Loucy (cell line): Measurements from ENCODE around the gene SAMD5.
"Not testable (repeated sequence)": the region's sequence is repeated elsewhere in the genome, so short reads cannot be mapped to it uniquely, and the experiment has no call there.

Experiments
- H2AFZ ChIP-seq: fragments of 200-600 bp; sonication (generic); 2 replicates; pipeline ENCODE4 v1.6.0; 2016; ENCODE audit warnings: antibody characterized with exemption, mild to moderate bottlenecking, low read length, moderate library complexity
- H3F3A ChIP-seq: fragments of 200-600 bp; 2 replicates; pipeline ENCODE4 v1.6.0; 2016; ENCODE audit warnings: antibody characterized with exemption, low read depth, mild to moderate bottlenecking
- H3K27me3 ChIP-seq: fragments of 200-600 bp; sonication (generic); 2 replicates; pipeline ENCODE4 v1.6.1; 2014; ENCODE audit warnings: low read length, mild to moderate bottlenecking; ENCODE audit not compliant: insufficient read depth, poor library complexity, severe bottlenecking
- H3K36me3 ChIP-seq: fragments of 200-600 bp; sonication (generic); 2 replicates; pipeline ENCODE4 v1.6.1; 2016; ENCODE audit warnings: low read length; ENCODE audit not compliant: insufficient read depth
- H3K4me1 ChIP-seq: fragments of 200-600 bp; sonication (generic); 2 replicates; pipeline ENCODE4 v1.5.1; 2014; ENCODE audit warnings: low read length, mild to moderate bottlenecking; ENCODE audit not compliant: insufficient read depth, poor library complexity, severe bottlenecking
- H3K4me2 ChIP-seq: fragments of 200-600 bp; sonication (generic); 2 replicates; pipeline ENCODE4 v1.6.0; 2014; ENCODE audit warnings: antibody characterized with exemption, low read length, low read depth, mild to moderate bottlenecking; ENCODE audit not compliant: poor library complexity, severe bottlenecking
- H3K4me3 ChIP-seq: fragments of 200-600 bp; sonication (generic); 2 replicates; pipeline ENCODE4 v1.5.1; 2014; ENCODE audit warnings: low read length, mild to moderate bottlenecking, mixed read lengths; ENCODE audit not compliant: poor library complexity, severe bottlenecking
- H3K79me2 ChIP-seq: fragments of 200-600 bp; sonication (generic); 2 replicates; pipeline ENCODE4 v1.6.1; 2014; ENCODE audit warnings: low read length; ENCODE audit not compliant: insufficient read depth
- H3K9ac ChIP-seq: fragments of 200-600 bp; sonication (generic); 2 replicates; pipeline ENCODE4 v1.6.0; 2014; ENCODE audit warnings: mild to moderate bottlenecking, low read depth, low read length, moderate library complexity; ENCODE audit not compliant: poor library complexity, severe bottlenecking
- H3K9me2 ChIP-seq: fragments of 200-600 bp; sonication (generic); replicated peaks from 2 replicates; pipeline ENCODE4 v1.6.1; 2016; ENCODE audit warnings: low read depth, low read length, mixed read lengths
- H3K9me3 ChIP-seq: fragments of 200-600 bp; sonication (generic); 2 replicates; pipeline ENCODE4 v1.6.1; 2014; ENCODE audit warnings: mild to moderate bottlenecking, antibody characterized with exemption, low read length, low read depth; ENCODE audit not compliant: insufficient read depth
- H4K20me1 ChIP-seq: fragments of 200-600 bp; sonication (generic); 2 replicates; pipeline ENCODE4 v1.6.0; 2014; ENCODE audit warnings: antibody characterized with exemption, low read length, mild to moderate bottlenecking; ENCODE audit not compliant: insufficient read depth, poor library complexity, severe bottlenecking
- CTCF ChIP-seq: fragments of 200-600 bp; sonication (generic); conservative IDR thresholded peaks from 2 replicates; pipeline ENCODE4 v1.5.1; 2014; ENCODE audit warnings: mild to moderate bottlenecking, antibody characterized with exemption, low read length
- EZH2phosphoT487 ChIP-seq: fragments of 200-600 bp; IDR thresholded peaks from 2 replicates; pipeline ENCODE4 v1.6.1; 2018; ENCODE audit warnings: antibody characterized with exemption, mild to moderate bottlenecking, moderate library complexity, borderline replicate concordance

The SAMD5 gene

GRCh38 chr6:147534116-147534860 lies 25.8 kb downstream of the SAMD5 start:
- Histone ChIP-seq H3K4me2 (no peak overlapping the region), H3K9me2 (no peaks in the 10 kb centered on the region), H3K4me3 (no peak overlapping the region), H3K9ac (no peak overlapping the region), H3K9me3 (no peaks in the 10 kb centered on the region), H3K36me3 (no peaks in the 10 kb centered on the region), H2AFZ (no peak overlapping the region), H3K79me2 (no peaks in the 10 kb centered on the region), H3K27me3 (peaks cover 13% of the 10 kb centered on the region), H4K20me1 (no peaks in the 10 kb centered on the region), H3K4me1 (peaks cover 17% of the 10 kb centered on the region), H3F3A (no peaks in the 10 kb centered on the region)
- no peak for TF ChIP-seq EZH2phosphoT487

- no peaks in the 10 kb centered on the region for H4K20me1 ChIP-seq
- no peak for TF ChIP-seq CTCF
- no peak for TF ChIP-seq EZH2phosphoT487
- no peaks in the 10 kb centered on the region for H3K36me3 ChIP-seq
- no peaks in the 10 kb centered on the region for H3K79me2 ChIP-seq
- no peaks in the 10 kb centered on the region for H3K4me1 ChIP-seq
- H3K9ac ChIP-seq = no peak overlapping the region
- H3K9me3 ChIP-seq = no peaks in the 10 kb centered on the region
- no peaks in the 10 kb centered on the region for H3F3A ChIP-seq
- no peaks in the 10 kb centered on the region for H3K9me2 ChIP-seq
- H3K27me3 ChIP-seq = peaks cover 4% of the 10 kb centered on the region
- H2AFZ ChIP-seq = no peak overlapping the region
- no peak overlapping the region for H3K4me2 ChIP-seq
- H3K4me3 ChIP-seq = no peak overlapping the region
These were observed 30.3 kb downstream of the SAMD5 start for GRCh38 chr6:147538821-147539220.

GRCh38 chr6:147540075-147540474 lies 31.6 kb downstream of the SAMD5 start:
- H3F3A ChIP-seq = no peaks in the 10 kb centered on the region
- no peaks in the 10 kb centered on the region for H3K79me2 ChIP-seq
- no peaks in the 10 kb centered on the region for H3K4me1 ChIP-seq
- peaks cover 4% of the 10 kb centered on the region for H3K27me3 ChIP-seq
- no peak overlapping the region for H3K9ac ChIP-seq
- TF ChIP-seq EZH2phosphoT487 = no peak
- no peak for TF ChIP-seq CTCF
- no peak overlapping the region for H3K4me3 ChIP-seq
- H4K20me1 ChIP-seq = no peaks in the 10 kb centered on the region
- H3K9me3 ChIP-seq = no peaks in the 10 kb centered on the region
- H3K36me3 ChIP-seq = no peaks in the 10 kb centered on the region
- no peak overlapping the region for H2AFZ ChIP-seq
- H3K9me2 ChIP-seq = no peaks in the 10 kb centered on the region
- no peak overlapping the region for H3K4me2 ChIP-seq

- H3K9me2 ChIP-seq, H3K79me2 ChIP-seq, H3K27me3 ChIP-seq, H2AFZ ChIP-seq, H4K20me1 ChIP-seq, H3K9ac ChIP-seq, H3K9me3 ChIP-seq, H3K4me3 ChIP-seq, H3F3A ChIP-seq, H3K4me1 ChIP-seq, H3K4me2 ChIP-seq, H3K36me3 ChIP-seq: not testable (repeated sequence)
These were observed 33.9 kb downstream of the SAMD5 start for GRCh38 chr6:147542436-147542835.
